Measurements from ENCODE around the gene NTMT2.

The NTMT2 gene

DNA sequence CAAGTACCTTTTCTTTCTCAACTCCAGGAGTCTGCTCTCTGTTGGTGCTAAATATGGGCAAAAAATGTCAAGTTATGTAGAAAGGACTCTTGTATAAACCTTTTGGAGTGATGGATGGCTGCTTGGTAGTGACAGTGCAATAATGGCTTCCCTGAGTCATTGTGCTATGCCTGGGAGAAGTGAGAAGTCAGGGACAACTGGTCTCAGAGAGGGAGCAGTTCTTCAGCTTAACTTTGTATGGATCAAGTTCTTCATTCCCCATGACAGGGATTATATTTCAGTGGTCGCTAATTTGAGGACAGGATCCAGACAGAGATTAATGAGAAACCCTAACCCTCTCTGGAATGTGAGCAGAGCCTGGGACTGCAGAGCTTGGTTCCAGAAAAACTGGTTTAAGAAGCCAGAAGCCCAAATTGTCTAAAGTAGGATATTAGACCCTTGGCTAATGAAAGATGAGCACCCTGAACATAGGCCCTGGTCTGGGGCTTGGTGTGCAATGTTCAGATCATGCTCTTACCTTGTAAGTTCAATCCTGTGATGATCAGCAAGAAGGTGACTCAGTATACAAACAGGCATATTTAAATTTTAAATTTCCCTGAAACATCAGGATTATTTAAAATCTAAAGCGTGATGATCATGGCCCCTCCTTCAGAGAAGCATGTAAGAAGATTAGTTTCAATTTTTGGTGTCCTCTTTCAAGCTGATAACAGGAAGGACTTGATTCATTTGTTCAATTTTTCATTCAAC, 50.9 kb downstream of the NTMT2 start:
- peak; percentile 23 for ATAC-seq
- TF ChIP-seq ZC3H10 (CRISPR knock-in tag; IDR thresholded peaks at IDR 0.05), result no peak
- no peak for TF ChIP-seq PPARA (CRISPR knock-in tag; IDR thresholded peaks at IDR 0.05; ENCODE audit: borderline replicate concordance)
- no peak for TF ChIP-seq ZNF8 (CRISPR knock-in tag; IDR thresholded peaks at IDR 0.05)
- TF ChIP-seq OSR1 (CRISPR knock-in tag; IDR thresholded peaks at IDR 0.05), result no peak
- TF ChIP-seq, protein P1, sequence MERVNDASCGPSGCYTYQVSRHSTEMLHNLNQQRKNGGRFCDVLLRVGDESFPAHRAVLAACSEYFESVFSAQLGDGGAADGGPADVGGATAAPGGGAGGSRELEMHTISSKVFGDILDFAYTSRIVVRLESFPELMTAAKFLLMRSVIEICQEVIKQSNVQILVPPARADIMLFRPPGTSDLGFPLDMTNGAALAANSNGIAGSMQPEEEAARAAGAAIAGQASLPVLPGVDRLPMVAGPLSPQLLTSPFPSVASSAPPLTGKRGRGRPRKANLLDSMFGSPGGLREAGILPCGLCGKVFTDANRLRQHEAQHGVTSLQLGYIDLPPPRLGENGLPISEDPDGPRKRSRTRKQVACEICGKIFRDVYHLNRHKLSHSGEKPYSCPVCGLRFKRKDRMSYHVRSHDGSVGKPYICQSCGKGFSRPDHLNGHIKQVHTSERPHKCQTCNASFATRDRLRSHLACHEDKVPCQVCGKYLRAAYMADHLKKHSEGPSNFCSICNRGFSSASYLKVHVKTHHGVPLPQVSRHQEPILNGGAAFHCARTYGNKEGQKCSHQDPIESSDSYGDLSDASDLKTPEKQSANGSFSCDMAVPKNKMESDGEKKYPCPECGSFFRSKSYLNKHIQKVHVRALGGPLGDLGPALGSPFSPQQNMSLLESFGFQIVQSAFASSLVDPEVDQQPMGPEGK (CRISPR knock-in tag; IDR thresholded peaks at IDR 0.05; ENCODE audit: borderline replicate concordance), result no peak
- TF ChIP-seq CSDC2 (CRISPR knock-in tag; IDR thresholded peaks at IDR 0.05), result no peak
- TF ChIP-seq ZFP30 (CRISPR knock-in tag; IDR thresholded peaks at IDR 0.05), result no peak
- TF ChIP-seq ARNTL (CRISPR knock-in tag; IDR thresholded peaks at IDR 0.05; ENCODE audit: borderline replicate concordance, low read depth), result no peak
- no peak for TF ChIP-seq SNAI2 (CRISPR knock-in tag; IDR thresholded peaks at IDR 0.05)
- TF ChIP-seq, protein P2, sequence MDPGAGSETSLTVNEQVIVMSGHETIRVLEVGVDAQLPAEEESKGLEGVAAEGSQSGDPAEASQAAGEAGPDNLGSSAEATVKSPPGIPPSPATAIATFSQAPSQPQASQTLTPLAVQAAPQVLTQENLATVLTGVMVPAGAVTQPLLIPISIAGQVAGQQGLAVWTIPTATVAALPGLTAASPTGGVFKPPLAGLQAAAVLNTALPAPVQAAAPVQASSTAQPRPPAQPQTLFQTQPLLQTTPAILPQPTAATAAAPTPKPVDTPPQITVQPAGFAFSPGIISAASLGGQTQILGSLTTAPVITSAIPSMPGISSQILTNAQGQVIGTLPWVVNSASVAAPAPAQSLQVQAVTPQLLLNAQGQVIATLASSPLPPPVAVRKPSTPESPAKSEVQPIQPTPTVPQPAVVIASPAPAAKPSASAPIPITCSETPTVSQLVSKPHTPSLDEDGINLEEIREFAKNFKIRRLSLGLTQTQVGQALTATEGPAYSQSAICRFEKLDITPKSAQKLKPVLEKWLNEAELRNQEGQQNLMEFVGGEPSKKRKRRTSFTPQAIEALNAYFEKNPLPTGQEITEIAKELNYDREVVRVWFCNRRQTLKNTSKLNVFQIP (CRISPR knock-in tag; IDR thresholded peaks at IDR 0.05; ENCODE audit: borderline replicate concordance, low read depth), result no peak
- TF ChIP-seq, protein P3, sequence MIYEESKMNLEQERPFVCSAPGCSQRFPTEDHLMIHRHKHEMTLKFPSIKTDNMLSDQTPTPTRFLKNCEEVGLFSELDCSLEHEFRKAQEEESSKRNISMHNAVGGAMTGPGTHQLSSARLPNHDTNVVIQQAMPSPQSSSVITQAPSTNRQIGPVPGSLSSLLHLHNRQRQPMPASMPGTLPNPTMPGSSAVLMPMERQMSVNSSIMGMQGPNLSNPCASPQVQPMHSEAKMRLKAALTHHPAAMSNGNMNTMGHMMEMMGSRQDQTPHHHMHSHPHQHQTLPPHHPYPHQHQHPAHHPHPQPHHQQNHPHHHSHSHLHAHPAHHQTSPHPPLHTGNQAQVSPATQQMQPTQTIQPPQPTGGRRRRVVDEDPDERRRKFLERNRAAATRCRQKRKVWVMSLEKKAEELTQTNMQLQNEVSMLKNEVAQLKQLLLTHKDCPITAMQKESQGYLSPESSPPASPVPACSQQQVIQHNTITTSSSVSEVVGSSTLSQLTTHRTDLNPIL (CRISPR knock-in tag; IDR thresholded peaks at IDR 0.05; ENCODE audit: low read depth), result no peak
- TF ChIP-seq TOX (CRISPR knock-in tag; IDR thresholded peaks at IDR 0.05; ENCODE audit: borderline replicate concordance), result no peak
- TF ChIP-seq, protein P4, sequence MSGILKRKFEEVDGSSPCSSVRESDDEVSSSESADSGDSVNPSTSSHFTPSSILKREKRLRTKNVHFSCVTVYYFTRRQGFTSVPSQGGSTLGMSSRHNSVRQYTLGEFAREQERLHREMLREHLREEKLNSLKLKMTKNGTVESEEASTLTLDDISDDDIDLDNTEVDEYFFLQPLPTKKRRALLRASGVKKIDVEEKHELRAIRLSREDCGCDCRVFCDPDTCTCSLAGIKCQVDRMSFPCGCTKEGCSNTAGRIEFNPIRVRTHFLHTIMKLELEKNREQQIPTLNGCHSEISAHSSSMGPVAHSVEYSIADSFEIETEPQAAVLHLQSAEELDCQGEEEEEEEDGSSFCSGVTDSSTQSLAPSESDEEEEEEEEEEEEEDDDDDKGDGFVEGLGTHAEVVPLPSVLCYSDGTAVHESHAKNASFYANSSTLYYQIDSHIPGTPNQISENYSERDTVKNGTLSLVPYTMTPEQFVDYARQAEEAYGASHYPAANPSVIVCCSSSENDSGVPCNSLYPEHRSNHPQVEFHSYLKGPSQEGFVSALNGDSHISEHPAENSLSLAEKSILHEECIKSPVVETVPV (CRISPR knock-in tag; IDR thresholded peaks at IDR 0.05), result no peak
- TF ChIP-seq TCF4 (CRISPR knock-in tag; IDR thresholded peaks at IDR 0.05; ENCODE audit: borderline replicate concordance), result no peak
- no peak for TF ChIP-seq RARB (CRISPR knock-in tag; IDR thresholded peaks at IDR 0.05)

DNA sequence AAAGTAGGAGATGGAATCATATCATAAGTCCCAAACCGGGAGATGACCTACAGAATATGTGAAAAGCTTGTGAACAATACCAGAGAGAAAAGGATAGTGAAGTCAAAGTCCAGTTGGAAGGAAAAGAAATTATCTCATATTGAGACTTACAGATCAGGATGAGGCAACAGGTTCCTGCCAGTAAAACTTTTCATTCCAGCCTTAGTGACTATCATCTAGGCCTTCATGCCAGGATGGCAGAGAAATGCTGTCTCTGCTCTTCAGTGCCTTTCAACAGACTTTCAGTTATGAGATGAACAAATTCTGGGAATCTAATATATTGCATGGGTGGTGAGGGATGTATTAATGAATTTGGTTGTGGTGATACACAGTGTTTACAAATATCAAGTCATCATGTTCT, 52.3 kb downstream of the NTMT2 start:
- no peak for TF ChIP-seq SNAI2 (CRISPR knock-in tag; IDR thresholded peaks at IDR 0.05)
- no peak for TF ChIP-seq ZFP30 (CRISPR knock-in tag; IDR thresholded peaks at IDR 0.05)
- TF ChIP-seq ZNF8 (CRISPR knock-in tag; IDR thresholded peaks at IDR 0.05), result no peak
- TF ChIP-seq, protein P1 (CRISPR knock-in tag; IDR thresholded peaks at IDR 0.05; ENCODE audit: borderline replicate concordance), result no peak
- no peak for TF ChIP-seq RARB (CRISPR knock-in tag; IDR thresholded peaks at IDR 0.05)
- no peak for TF ChIP-seq PPARA (CRISPR knock-in tag; IDR thresholded peaks at IDR 0.05; ENCODE audit: borderline replicate concordance)
- no peak for TF ChIP-seq ARNTL (CRISPR knock-in tag; IDR thresholded peaks at IDR 0.05; ENCODE audit: borderline replicate concordance, low read depth)
- no peak for TF ChIP-seq CSDC2 (CRISPR knock-in tag; IDR thresholded peaks at IDR 0.05)
- TF ChIP-seq ESRRG (CRISPR knock-in tag; IDR thresholded peaks at IDR 0.05), result no peak
- TF ChIP-seq, protein P5, sequence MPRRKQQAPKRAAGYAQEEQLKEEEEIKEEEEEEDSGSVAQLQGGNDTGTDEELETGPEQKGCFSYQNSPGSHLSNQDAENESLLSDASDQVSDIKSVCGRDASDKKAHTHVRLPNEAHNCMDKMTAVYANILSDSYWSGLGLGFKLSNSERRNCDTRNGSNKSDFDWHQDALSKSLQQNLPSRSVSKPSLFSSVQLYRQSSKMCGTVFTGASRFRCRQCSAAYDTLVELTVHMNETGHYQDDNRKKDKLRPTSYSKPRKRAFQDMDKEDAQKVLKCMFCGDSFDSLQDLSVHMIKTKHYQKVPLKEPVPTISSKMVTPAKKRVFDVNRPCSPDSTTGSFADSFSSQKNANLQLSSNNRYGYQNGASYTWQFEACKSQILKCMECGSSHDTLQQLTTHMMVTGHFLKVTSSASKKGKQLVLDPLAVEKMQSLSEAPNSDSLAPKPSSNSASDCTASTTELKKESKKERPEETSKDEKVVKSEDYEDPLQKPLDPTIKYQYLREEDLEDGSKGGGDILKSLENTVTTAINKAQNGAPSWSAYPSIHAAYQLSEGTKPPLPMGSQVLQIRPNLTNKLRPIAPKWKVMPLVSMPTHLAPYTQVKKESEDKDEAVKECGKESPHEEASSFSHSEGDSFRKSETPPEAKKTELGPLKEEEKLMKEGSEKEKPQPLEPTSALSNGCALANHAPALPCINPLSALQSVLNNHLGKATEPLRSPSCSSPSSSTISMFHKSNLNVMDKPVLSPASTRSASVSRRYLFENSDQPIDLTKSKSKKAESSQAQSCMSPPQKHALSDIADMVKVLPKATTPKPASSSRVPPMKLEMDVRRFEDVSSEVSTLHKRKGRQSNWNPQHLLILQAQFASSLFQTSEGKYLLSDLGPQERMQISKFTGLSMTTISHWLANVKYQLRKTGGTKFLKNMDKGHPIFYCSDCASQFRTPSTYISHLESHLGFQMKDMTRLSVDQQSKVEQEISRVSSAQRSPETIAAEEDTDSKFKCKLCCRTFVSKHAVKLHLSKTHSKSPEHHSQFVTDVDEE (CRISPR knock-in tag; IDR thresholded peaks at IDR 0.05), result no peak
- no peak for TF ChIP-seq ISL1 (CRISPR knock-in tag; IDR thresholded peaks at IDR 0.05)
- no peak for TF ChIP-seq ZC3H10 (CRISPR knock-in tag; IDR thresholded peaks at IDR 0.05)
- TF ChIP-seq, protein P4 (CRISPR knock-in tag; IDR thresholded peaks at IDR 0.05), result no peak
- TF ChIP-seq OSR1 (CRISPR knock-in tag; IDR thresholded peaks at IDR 0.05), result no peak
- ATAC-seq, result no peak

Measured in SK-N-SH treated with all-trans-retinoic acid at 6 μM for 48 hours (cell line).